K562 (cell line): ENCODE measurements around the gene KIAA0040. TPM values are rescaled to one million over a fixed set of nuclear protein-coding genes. Genes with fewer than 3 reads are reported as not detected.

Experiments
- ATF1 ChIP-seq, 2 experiments: fragments of 450-650 bp in 1 of 2; IDR thresholded peaks; 2 replicates each; pipeline ENCODE4 v1.6.1; 2016; ENCODE audit warnings: missing compliant biosample characterization in 1 of 2, missing genetic modification characterization in 1 of 2
- CC2D1A ChIP-seq: fragments of 450-650 bp; IDR thresholded peaks from 2 replicates; pipeline ENCODE4 v1.6.1; 2017; ENCODE audit warnings: mild to moderate bottlenecking
- CEBPB ChIP-seq: fragments of 450-650 bp; IDR thresholded peaks from 2 replicates; pipeline ENCODE4 v1.6.1; 2016; ENCODE audit warnings: missing genetic modification characterization, missing compliant biosample characterization
- CTCF ChIP-seq, 3 experiments: IDR thresholded peaks in 2 of 3; conservative IDR thresholded peaks in 1 of 3; 2 replicates each; pipeline ENCODE4 v1.5.1; 2011 to 2012; ENCODE audit warnings: low read length in 3 of 3, mild to moderate bottlenecking in 3 of 3, control low read depth in 2 of 3, improper control_type of control experiment in 1 of 3, inconsistent platforms in 1 of 3, low read depth in 1 of 3, mixed read lengths in 1 of 3, moderate library complexity in 1 of 3; ENCODE audit not compliant: insufficient read depth in 2 of 3
- ESRRA ChIP-seq: fragments of 450-650 bp; IDR thresholded peaks from 2 replicates; pipeline ENCODE4 v1.6.1; 2014; ENCODE audit warnings: low read depth, mild to moderate bottlenecking, moderate library complexity, borderline replicate concordance
- FOSL1 ChIP-seq: fragments of 200-800 bp; sonication (Bioruptor generic); conservative IDR thresholded peaks from 2 replicates; pipeline ENCODE4 v1.6.1; 2016; ENCODE audit warnings: missing genetic modification characterization, missing compliant biosample characterization
- GATA2 ChIP-seq: sonication (generic); formaldehyde crosslinking; IDR thresholded peaks from 2 replicates; pipeline ENCODE4 v1.4.0; 2020; ENCODE audit warnings: mild to moderate bottlenecking, missing genetic modification reagents
- HDAC3 ChIP-seq: fragments of 450-650 bp; IDR thresholded peaks from 2 replicates; pipeline ENCODE4 v1.6.1; 2018; ENCODE audit warnings: borderline replicate concordance, mild to moderate bottlenecking, moderate library complexity; ENCODE audit not compliant: partially characterized antibody
- LCOR ChIP-seq: sonication (generic); formaldehyde crosslinking; IDR thresholded peaks from 2 replicates; pipeline ENCODE4 v1.8.0; 2022; ENCODE audit warnings: mild to moderate bottlenecking, missing genetic modification reagents
- MAFF ChIP-seq: IDR thresholded peaks from 2 replicates; pipeline ENCODE4 v1.6.1; 2012; ENCODE audit warnings: low read length, improper control_type of control experiment
- MAX ChIP-seq: sonication (generic); formaldehyde crosslinking; IDR thresholded peaks from 2 replicates; pipeline ENCODE4 v1.9.0; 2022; ENCODE audit warnings: mild to moderate bottlenecking, missing genetic modification reagents
- RB1 ChIP-seq: fragments of 450-650 bp; IDR thresholded peaks from 2 replicates; pipeline ENCODE4 v1.6.1; 2017; ENCODE audit warnings: low read depth, mild to moderate bottlenecking
- REST ChIP-seq, 2 experiments: fragments of 450-650 bp; formaldehyde crosslinking in 1 of 2; IDR thresholded peaks; 2 replicates each; pipeline versions ENCODE4 v1.4.0 to v1.6.1; 2014 to 2020; ENCODE audit warnings: mild to moderate bottlenecking in 2 of 2, borderline replicate concordance in 1 of 2, low read depth in 1 of 2
- TFE3 ChIP-seq: fragments of 450-650 bp; formaldehyde crosslinking; IDR thresholded peaks from 2 replicates; pipeline ENCODE4 v1.4.0; 2020; ENCODE audit warnings: mild to moderate bottlenecking, mixed read lengths
- polyA plus RNA-seq, 8 experiments: library from polyadenylated mRNA; depleted of rRNA in 4 of 8; stranded (reverse) in 5 of 8; unstranded in 3 of 8; fragments of >200 nt; fragmentation: Nextera tagmentation in 2 of 8; fragmentation: Illumina TruSeq in 1 of 8; extraction: Ambion mirVana in 2 of 8; extraction: Trizol in 1 of 8; gene quantifications; 2 replicates each; pipeline versions ENCODE4 v1.2.1 to v1.2.3, GENCODE V29; 2011 to 2014; ENCODE audit warnings: inconsistent platforms in 1 of 8, missing spikeins in 1 of 8
- total RNA-seq, 7 experiments: library from RNA; depleted of rRNA in 6 of 7; stranded (reverse); fragments of >200 nt in 6 of 7; fragmentation: Illumina TruSeq in 2 of 7; extraction: Trizol in 2 of 7; gene quantifications; 2 replicates each; pipeline versions ENCODE4 v1.2.1 to v1.2.3, GENCODE V29; 2011 to 2021; ENCODE audit warnings: low replicate concordance in 1 of 7

The KIAA0040 gene
- total and polyA plus RNA-seq, 9 of the 15 experiments (the other 6 are each of a cell fraction or from before 2014, with no cell fraction given), result 3.4 to 13.6 (median 7.1) TPM

- TF ChIP-seq REST (IDR thresholded peaks at IDR 0.05; ENCODE audit: borderline replicate concordance) (peak; percentile 93), REST (CRISPR knock-in tag; IDR thresholded peaks at IDR 0.05; ENCODE audit: low read depth) (no peak), FOSL1 (peak; percentile 38; the same call in 1 of the 2 replicates), HDAC3 (no peak), MAFF (peak; percentile 58; the same call in 1 of the 2 replicates), CEBPB (peak; percentile 42; the same call in 1 of the 2 replicates), RB1 (peak; percentile 66; the same call in 1 of the 2 replicates), ATF1 (CRISPR knock-in tag; IDR thresholded peaks at IDR 0.05) (no peak), ATF1 (tag; IDR thresholded peaks at IDR 0.05) (0 out of 2 replicates have a peak, but pooled peaks have one; percentile 25), ESRRA (peak; percentile 24; the same call in 1 of the 2 replicates), CC2D1A (0 out of 2 replicates have a peak, but pooled peaks have one; percentile 27), CTCF (IDR thresholded peaks at IDR 0.05 in 2 of 3, conservative IDR thresholded peaks at IDR 0.05 in 1 of 3; ENCODE audit: insufficient read depth in 2 of 3, low read depth in 1 of 3, low read length in 3 of 3) (peak; percentile 90 to 96 (median 95)), LCOR (0 out of 2 replicates have a peak, but pooled peaks have one; percentile 38), GATA2 (CRISPR knock-in tag) (peak; percentile 80), TFE3 (no peak), MAX (CRISPR knock-in tag) (no peak)
These were observed 37.7 kb downstream of the KIAA0040 start (continued) for GRCh38 chr1:175154629-175155472.
